MG63 (cell line): ENCODE results near the gene CDH4. TPM values are rescaled to one million over a fixed set of nuclear protein-coding genes. Genes with fewer than 3 reads are reported as not detected.

Experiments used
- DNase-seq: peaks from one replicate; pipeline ENCODE4 v3.0.0-alpha.2; 2020
- H3K27me3 ChIP-seq: fragments of 250-450 bp; sonication (Bioruptor Pico); 2 replicates; pipeline ENCODE4 v1.5.1; 2020; ENCODE audit warnings: mild to moderate bottlenecking, moderate library complexity
- H3K36me3 ChIP-seq: fragments of 250-450 bp; sonication (Bioruptor Pico); 2 replicates; pipeline ENCODE4 v1.5.1; 2020; ENCODE audit warnings: mild to moderate bottlenecking, moderate library complexity
- H3K4me3 ChIP-seq: fragments of 250-450 bp; sonication (Bioruptor Pico); 2 replicates; pipeline ENCODE4 v1.5.1; 2020; ENCODE audit warnings: mild to moderate bottlenecking, moderate library complexity
- H3K9me3 ChIP-seq: fragments of 250-450 bp; sonication (Bioruptor Pico); 2 replicates; pipeline ENCODE4 v1.5.1; 2020; ENCODE audit warnings: mild to moderate bottlenecking, moderate library complexity
- total RNA-seq: library from RNA; depleted of rRNA; stranded (reverse); fragments of >200 nt; shearing (Covaris generic); gene quantifications from 2 replicates; pipeline ENCODE4 v1.2.3, GENCODE V29; 2014; ENCODE audit warnings: low replicate concordance

CDH4 gene
- total RNA-seq, 1 experiment from 2014 or later = not detected

DNA sequence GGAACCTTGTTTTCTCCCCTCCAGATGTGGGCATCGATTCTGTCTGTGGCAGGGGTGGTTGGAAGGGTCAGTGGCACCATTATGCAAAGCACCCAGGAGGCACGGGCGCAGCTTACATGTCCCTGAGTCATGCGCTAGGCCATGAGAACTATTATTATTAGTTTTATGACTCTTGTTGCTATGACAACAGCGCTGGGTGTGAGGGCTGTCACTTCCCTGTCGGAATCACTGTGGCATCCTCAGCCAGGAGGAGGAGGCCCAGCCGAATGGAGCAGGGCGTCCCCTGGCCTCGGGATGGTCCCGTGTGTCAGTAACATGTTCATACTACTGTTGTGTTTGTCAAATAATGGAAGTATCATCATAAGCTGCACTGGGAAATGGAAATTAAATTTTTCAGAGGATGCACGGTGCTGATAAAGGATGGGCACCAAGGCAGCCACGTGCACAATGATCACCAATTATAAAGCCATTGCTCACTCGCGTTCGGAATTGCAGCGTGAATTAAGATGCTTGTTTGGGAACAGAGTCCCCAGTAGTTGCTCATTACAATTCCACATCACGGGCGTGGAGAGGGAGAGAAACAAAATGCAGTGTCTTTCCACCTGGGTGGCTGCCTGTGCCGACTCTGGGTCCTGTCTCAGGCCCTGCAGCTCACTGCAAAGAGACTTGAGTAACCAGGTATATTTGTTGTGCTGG, 247.9 kb downstream of the CDH4 start:
- no peaks in the 10 kb centered on the region for H3K36me3 ChIP-seq
- no peak overlapping the region for H3K4me3 ChIP-seq
- DNase-seq = no peak
- no peaks in the 10 kb centered on the region; the same call in 1 of the 2 replicates for H3K27me3 ChIP-seq
- H3K9me3 ChIP-seq = no peaks in the 10 kb centered on the region

GRCh38 chr20:61500791-61501321, 248.8 kb downstream of the CDH4 start:
- H3K36me3 ChIP-seq = no peaks in the 10 kb centered on the region
- no peak overlapping the region for H3K4me3 ChIP-seq
- no peak for DNase-seq
- peaks cover 2% of the 10 kb centered on the region; the same call in 1 of the 2 replicates for H3K27me3 ChIP-seq
- H3K9me3 ChIP-seq = no peaks in the 10 kb centered on the region

DNA sequence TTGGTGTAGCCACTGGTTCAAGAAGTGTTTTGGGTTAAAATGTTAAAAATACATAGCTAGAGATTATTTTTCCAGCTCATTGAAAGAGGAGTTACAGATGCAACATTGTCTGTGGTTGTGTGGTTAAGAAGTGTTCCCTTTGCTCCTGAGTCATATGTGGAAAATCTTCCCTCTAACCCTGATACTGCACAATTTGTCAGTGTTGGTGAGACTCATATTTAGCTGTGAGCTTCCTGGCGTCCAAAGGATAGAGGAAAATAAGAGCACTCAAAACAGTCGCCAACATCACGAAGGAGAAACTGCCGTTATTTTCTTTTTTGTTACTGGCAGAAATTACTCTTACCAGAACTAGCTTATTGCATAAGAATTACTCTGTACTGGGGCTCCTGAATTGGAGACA, 250.4 kb downstream of the CDH4 start:
- Histone ChIP-seq H3K9me3 (no peaks in the 10 kb centered on the region), H3K27me3 (peaks cover 5% of the 10 kb centered on the region), H3K4me3 (no peak overlapping the region), H3K36me3 (no peaks in the 10 kb centered on the region)
- no peak for DNase-seq

GRCh38 chr20:61503106-61503505, 251.0 kb downstream of the CDH4 start:
- Histone ChIP-seq H3K4me3 (no peak overlapping the region), H3K9me3 (no peaks in the 10 kb centered on the region), H3K27me3 (peaks cover 7% of the 10 kb centered on the region), H3K36me3 (no peaks in the 10 kb centered on the region)
- no peak for DNase-seq

DNA sequence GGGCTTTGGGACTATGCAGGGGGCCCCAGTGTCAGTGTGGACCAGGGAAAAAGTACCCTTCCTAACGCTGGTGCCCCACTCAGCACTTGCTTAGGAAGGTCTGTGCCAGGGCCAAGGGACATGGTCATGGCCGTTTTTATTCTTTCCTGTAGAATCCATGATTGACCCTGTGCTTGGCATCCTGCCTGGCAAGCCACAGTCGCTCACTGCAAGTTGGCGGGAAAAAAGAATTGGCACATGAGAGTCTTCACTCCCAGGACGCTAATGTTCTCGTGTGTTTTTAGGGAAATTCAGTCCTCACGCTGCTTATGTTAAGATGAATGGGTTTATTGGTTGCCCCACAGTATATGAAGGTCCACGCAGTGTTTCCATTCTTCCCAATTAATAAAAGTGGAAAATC, 253.4 kb downstream of the CDH4 start:
- no peak overlapping the region for H3K4me3 ChIP-seq
- no peak for DNase-seq
- peaks cover 7% of the 10 kb centered on the region for H3K27me3 ChIP-seq
- H3K9me3 ChIP-seq = no peaks in the 10 kb centered on the region
- H3K36me3 ChIP-seq = no peaks in the 10 kb centered on the region

GRCh38 chr20:61507778-61508177, 255.7 kb downstream of the CDH4 start:
- H3K27me3 ChIP-seq = peaks cover 7% of the 10 kb centered on the region
- DNase-seq = no peak
- H3K4me3 ChIP-seq = no peak overlapping the region
- H3K9me3 ChIP-seq = no peaks in the 10 kb centered on the region
- no peaks in the 10 kb centered on the region for H3K36me3 ChIP-seq

DNA sequence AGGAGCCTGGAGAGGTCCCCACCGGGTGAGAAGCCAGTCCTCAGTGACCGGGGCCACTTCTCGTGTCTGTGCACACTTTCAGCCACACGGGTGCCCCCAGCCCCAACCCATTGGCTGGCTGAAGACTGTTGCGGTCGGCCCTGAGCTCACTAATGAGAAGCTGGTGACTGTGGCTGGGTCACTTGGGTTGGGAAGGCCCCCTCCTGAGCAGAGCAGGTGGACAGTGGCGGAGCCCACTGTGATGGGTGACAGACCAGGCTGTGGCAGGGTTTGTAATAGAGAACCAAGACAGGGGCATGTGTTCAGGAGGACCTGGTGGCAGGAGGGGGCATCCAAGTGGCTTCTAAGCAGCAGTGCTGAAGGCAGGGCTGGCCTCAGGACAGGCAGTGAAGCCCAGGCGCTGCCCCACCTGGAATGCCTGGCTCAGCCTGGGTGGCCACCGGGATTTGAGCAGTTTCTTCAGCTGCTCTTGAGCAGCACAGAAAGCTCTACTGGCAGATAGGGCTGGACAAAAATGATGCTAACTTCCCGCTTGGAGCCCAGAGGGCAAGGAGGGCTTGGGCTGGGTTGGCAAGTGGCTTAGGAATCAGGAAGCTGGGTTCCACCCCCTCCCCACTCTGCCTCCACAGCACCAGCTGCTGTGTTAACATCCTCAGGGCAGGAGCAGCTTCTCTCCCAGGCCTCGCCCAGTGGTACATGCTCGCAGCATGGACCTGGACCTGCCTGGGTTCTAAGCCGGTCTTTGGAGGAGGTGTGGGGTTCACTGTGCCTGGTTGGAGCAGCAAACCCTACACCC, 256.4 kb downstream of the CDH4 start:
- no peak overlapping the region for H3K4me3 ChIP-seq
- H3K9me3 ChIP-seq = no peaks in the 10 kb centered on the region
- peaks cover 7% of the 10 kb centered on the region for H3K27me3 ChIP-seq
- DNase-seq = no peak
- no peaks in the 10 kb centered on the region for H3K36me3 ChIP-seq

DNA sequence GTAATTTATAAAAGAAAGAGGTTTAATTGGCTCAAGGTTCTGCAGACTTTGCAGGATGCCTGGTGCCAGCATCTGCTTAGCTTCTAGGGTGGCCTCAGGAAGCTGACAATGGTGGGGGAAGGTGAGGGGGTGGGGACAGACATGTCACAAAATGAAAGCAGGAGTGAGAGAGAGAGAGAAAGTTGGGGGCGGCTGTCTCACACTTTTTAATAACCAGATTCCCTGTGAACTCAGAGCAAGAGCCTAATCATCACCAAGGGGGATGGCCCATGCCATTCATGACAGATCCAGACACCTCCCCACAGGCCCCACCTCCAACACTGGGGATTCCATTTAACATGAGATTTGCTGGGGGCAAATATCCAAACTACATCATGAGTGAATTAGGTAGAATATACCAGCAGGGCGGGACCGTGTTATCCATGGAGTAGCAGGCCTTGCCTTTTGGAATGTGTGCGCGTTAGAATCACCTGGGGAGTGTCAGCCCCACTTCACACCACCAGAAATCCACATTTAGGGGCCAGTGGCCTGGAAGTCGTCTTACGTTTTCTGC, 258.8 kb downstream of the CDH4 start:
- H3K9me3 ChIP-seq = no peaks in the 10 kb centered on the region

DNA sequence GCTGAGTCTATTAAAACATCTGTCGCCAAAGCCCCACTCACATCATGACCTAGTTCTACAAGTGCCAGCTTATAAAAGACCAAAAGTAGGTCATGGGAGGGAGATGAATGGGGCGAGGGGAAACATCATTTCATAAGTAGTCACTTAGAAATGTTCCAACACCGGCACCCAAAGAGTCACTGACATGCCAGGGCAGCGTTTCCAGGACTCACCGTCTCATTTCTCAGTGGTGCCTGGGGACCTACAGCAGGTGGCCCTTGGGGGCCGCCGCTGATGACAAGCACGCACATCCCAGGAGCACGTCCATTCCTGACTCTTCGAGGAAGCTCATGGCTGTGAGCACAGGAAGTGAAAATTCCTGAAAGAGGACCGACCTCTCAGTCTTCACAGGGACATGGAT, 260.4 kb downstream of the CDH4 start:
- Histone ChIP-seq H3K27me3 (peaks cover 9% of the 10 kb centered on the region), H3K36me3 (no peaks in the 10 kb centered on the region), H3K9me3 (no peaks in the 10 kb centered on the region), H3K4me3 (no peak overlapping the region)
- DNase-seq = no peak

More for the DNA sequence above, 258.8 kb downstream of the CDH4 start:
- Histone ChIP-seq H3K36me3 (no peaks in the 10 kb centered on the region), H3K27me3 (peaks cover 6% of the 10 kb centered on the region), H3K4me3 (no peak overlapping the region)
- no peak for DNase-seq

DNA sequence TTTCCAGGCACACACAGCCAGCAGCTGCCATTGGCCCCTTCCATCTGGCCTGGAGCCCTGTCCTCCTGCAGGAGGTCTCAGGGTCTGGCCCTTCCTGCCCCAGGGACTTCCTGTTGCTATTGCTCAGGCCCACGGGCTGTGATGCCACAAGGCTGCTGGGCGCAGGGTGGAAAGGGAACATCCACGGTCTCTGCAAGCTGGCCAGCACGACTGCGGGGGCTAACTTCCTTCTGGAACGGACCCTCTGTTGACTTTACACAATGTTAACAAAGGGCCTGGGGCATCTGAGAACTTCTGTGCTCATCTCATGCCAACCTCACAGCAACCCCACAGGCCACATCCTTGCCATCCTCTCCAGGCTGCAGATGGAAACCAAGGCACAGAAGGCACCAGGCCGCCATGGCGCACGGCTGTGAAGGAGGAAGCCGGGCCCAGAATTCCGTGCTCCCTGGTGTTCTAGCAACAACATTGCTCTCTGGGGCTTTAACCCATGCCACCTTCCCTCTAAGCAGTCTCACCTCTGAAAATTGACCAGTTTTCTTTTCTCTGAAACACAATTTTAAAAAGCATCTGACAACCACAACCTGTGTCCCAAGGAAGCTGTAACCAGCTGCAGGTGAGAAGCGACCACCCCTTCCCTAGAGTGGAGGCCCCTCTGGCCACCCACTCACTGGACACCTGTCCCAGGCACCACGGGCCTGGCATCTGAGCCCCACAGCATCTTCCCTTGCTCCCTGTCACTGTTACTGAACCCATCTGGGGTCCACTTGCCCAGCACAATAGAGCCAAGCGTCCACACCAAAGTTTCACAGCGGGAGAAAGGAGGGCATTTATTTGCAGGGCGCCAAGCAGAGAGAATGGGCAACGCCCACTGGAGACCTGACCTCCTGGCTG, 261.3 kb downstream of the CDH4 start:
- no peak overlapping the region for H3K4me3 ChIP-seq
- no peaks in the 10 kb centered on the region for H3K36me3 ChIP-seq
- DNase-seq = no peak
- H3K9me3 ChIP-seq = no peaks in the 10 kb centered on the region
- H3K27me3 ChIP-seq = peaks cover 7% of the 10 kb centered on the region

- H3K27me3 ChIP-seq = peaks cover 7% of the 10 kb centered on the region
- H3K9me3 ChIP-seq = 0 out of 2 replicates have a peak, but pooled peaks cover 2% of the 10 kb centered on the region
- no peaks in the 10 kb centered on the region for H3K36me3 ChIP-seq
- no peak overlapping the region for H3K4me3 ChIP-seq
- DNase-seq = no peak
Measured at GRCh38 chr20:61514018-61514365, 261.9 kb downstream of the CDH4 start.

GRCh38 chr20:61514396-61514795, 262.3 kb downstream of the CDH4 start:
- DNase-seq = no peak
- no peaks in the 10 kb centered on the region for H3K36me3 ChIP-seq
- H3K9me3 ChIP-seq = 0 out of 2 replicates have a peak, but pooled peaks cover 2% of the 10 kb centered on the region
- no peak overlapping the region for H3K4me3 ChIP-seq
- H3K27me3 ChIP-seq = peaks cover 7% of the 10 kb centered on the region

GRCh38 chr20:61514805-61515505, 262.9 kb downstream of the CDH4 start:
- H3K36me3 ChIP-seq = no peaks in the 10 kb centered on the region
- 0 out of 2 replicates have a peak, but pooled peaks cover 2% of the 10 kb centered on the region for H3K9me3 ChIP-seq
- H3K27me3 ChIP-seq = peaks cover 7% of the 10 kb centered on the region
- H3K4me3 ChIP-seq = no peak overlapping the region
- no peak for DNase-seq

DNA sequence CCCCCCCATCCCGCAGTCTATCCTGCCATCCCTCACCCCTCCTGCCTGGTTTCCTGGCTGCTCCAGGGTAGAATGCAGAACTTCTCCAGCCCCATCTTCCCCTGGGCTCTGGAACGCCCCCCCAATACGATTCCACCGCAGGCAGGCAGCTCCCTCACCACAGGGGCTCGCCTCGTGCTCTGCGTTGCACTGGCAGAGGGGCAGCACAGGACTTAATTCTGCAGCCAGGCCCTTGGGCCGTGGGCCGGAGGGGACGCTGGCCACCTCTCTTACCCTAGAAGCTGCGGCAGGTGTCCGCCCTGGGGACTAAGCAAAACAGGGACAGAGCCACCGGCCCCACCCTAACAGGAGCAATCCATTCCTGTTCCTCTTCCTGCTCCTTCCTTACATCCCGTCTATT, 263.9 kb downstream of the CDH4 start:
- no peak overlapping the region for H3K4me3 ChIP-seq
- no peak for DNase-seq
- H3K36me3 ChIP-seq = no peaks in the 10 kb centered on the region
- H3K9me3 ChIP-seq = 0 out of 2 replicates have a peak, but pooled peaks cover 2% of the 10 kb centered on the region
- peaks cover 7% of the 10 kb centered on the region for H3K27me3 ChIP-seq

GRCh38 chr20:61516346-61517208, 264.5 kb downstream of the CDH4 start:
- no peaks in the 10 kb centered on the region for H3K36me3 ChIP-seq
- H3K27me3 ChIP-seq = peaks cover 7% of the 10 kb centered on the region
- DNase-seq = peak; percentile 34
- no peak overlapping the region for H3K4me3 ChIP-seq
- 0 out of 2 replicates have a peak, but pooled peaks cover 2% of the 10 kb centered on the region for H3K9me3 ChIP-seq
